A549 (cell line): ENCODE measurements around the gene EXOC3L2. TPM values are rescaled to one million over a fixed set of nuclear protein-coding genes. Genes with fewer than 3 reads are reported as not detected.

ENCODE experiments used
- ATAC-seq, 2 experiments: fragments of 200-7000 bp in 1 of 2; fragments of >200 bp in 1 of 2; cut with Nextera tagmentation in 1 of 2; cut with Tn5 transposase in 1 of 2; 3 replicates each; pipeline versions ENCODE4 v1.8.0 to v1.9.1; 2018 to 2020; ENCODE audit warnings: mild to moderate bottlenecking in 1 of 2, moderate library complexity in 1 of 2
- CTCF ChIA-PET: fragments of 300-600 bp; sonication (Branson Sonifier 250); formaldehyde crosslinking; extraction: SDS; loops from one replicate; lab custom pipeline; 2021; ENCODE audit warnings: antibody characterized with exemption, inconsistent platforms; lab: Yijun Ruan, JAX
- POLR2A ChIA-PET: fragments of 350-600 bp; formaldehyde crosslinking; extraction: SDS; loops from one replicate; lab custom pipeline; 2021; ENCODE audit warnings: antibody characterized with exemption, inconsistent platforms; lab: Yijun Ruan, JAX
- DNase-seq, 2 experiments: peaks; one replicate each; pipeline versions ENCODE4 v3.0.0 to v3.0.0-alpha.2; 2011 to 2016; ENCODE audit warnings: low read depth in 1 of 2, low spot score in 1 of 2
- FAIRE-seq: peaks from 2 replicates; lab custom pipeline; 2011; peaks lifted over from hg19 to GRCh38; lab: Jason Lieb, UNC
- H3K27ac ChIP-seq, 2 experiments: fragments of >200 bp; sonication (Bioruptor Twin); formaldehyde crosslinking; 3 replicates each; pipeline ENCODE4 v1.5.1; 2016 to 2017
- H3K4me1 ChIP-seq: fragments of >200 bp; sonication (Bioruptor Twin); formaldehyde crosslinking; 3 replicates; pipeline ENCODE4 v1.6.1; 2016
- H3K4me2 ChIP-seq: fragments of >200 bp; sonication (Bioruptor Twin); formaldehyde crosslinking; 3 replicates; pipeline ENCODE4 v1.6.1; 2016
- H3K4me3 ChIP-seq: fragments of >200 bp; sonication (Bioruptor Twin); formaldehyde crosslinking; 3 replicates; pipeline ENCODE4 v1.5.1; 2016
- H3K9me3 ChIP-seq: fragments of >200 bp; sonication (Bioruptor Twin); formaldehyde crosslinking; 3 replicates; pipeline ENCODE4 v1.6.1; 2016
- CBX2 ChIP-seq: fragments of 200-600 bp; sonication (generic); IDR thresholded peaks from 2 replicates; pipeline ENCODE4 v1.6.1; 2016; ENCODE audit warnings: low read depth, mild to moderate bottlenecking, borderline replicate concordance
- EP300 ChIP-seq, 2 experiments: fragments of >200 bp; sonication (Bioruptor Twin); formaldehyde crosslinking; IDR thresholded peaks; 2 replicates in 1 of 2; 3 replicates in 1 of 2; pipeline ENCODE4 v1.6.1; 2016 to 2017
- ESRRA ChIP-seq: fragments of 150-350 bp; IDR thresholded peaks from 2 replicates; pipeline ENCODE4 v1.6.1; 2014; ENCODE audit warnings: mild to moderate bottlenecking, low read length, borderline replicate concordance
- FOSL2 ChIP-seq, 2 experiments: fragments of 450-650 bp in 1 of 2; fragments of >200 bp in 1 of 2; sonication (Bioruptor Twin) in 1 of 2; formaldehyde crosslinking; IDR thresholded peaks; 2 replicates each; pipeline versions ENCODE4 v1.5.0 to v1.6.1; 2016 to 2020; ENCODE audit warnings: mild to moderate bottlenecking in 1 of 2, moderate library complexity in 1 of 2
- GATA3 ChIP-seq: IDR thresholded peaks from 2 replicates; pipeline ENCODE4 v1.6.1; 2012; ENCODE audit warnings: borderline replicate concordance
- HOXB13 ChIP-seq: fragments of 250-450 bp; sonication (Bioruptor Pico); IDR thresholded peaks from 2 replicates; pipeline ENCODE4 v1.5.0; 2020; ENCODE audit warnings: low read depth, mild to moderate bottlenecking, moderate library complexity
- JUN ChIP-seq, 2 experiments: fragments of >200 bp; sonication (Bioruptor Twin); formaldehyde crosslinking; IDR thresholded peaks; 2 replicates in 1 of 2; 3 replicates in 1 of 2; pipeline ENCODE4 v1.6.1; 2016 to 2017
- KDM1A ChIP-seq: fragments of 200-600 bp; sonication (generic); IDR thresholded peaks from 2 replicates; pipeline ENCODE4 v1.6.1; 2016; ENCODE audit warnings: low read depth, mild to moderate bottlenecking
- MAFK ChIP-seq: fragments of 450-650 bp; IDR thresholded peaks from 2 replicates; pipeline ENCODE4 v1.6.1; 2014; ENCODE audit not compliant: partially characterized antibody
- PHF8 ChIP-seq: fragments of 200-600 bp; sonication (generic); IDR thresholded peaks from 2 replicates; pipeline ENCODE4 v1.6.1; 2016; ENCODE audit warnings: low read depth, mild to moderate bottlenecking, antibody characterized with exemption, moderate library complexity, borderline replicate concordance
- POLR2A ChIP-seq: IDR thresholded peaks from 2 replicates; pipeline ENCODE4 v1.6.1; 2012; ENCODE audit warnings: mild to moderate bottlenecking, low read length
- POLR2AphosphoS2 ChIP-seq: conservative IDR thresholded peaks from 2 replicates; pipeline ENCODE4 v1.6.1; 2012; ENCODE audit warnings: low read length, improper control_type of control experiment, inconsistent platforms
- RFX5 ChIP-seq: fragments of 450-650 bp; IDR thresholded peaks from 2 replicates; pipeline ENCODE4 v1.7.1; 2014; ENCODE audit warnings: antibody characterized with exemption, mild to moderate bottlenecking, moderate library complexity
- RNF2 ChIP-seq: fragments of 200-600 bp; sonication (generic); IDR thresholded peaks from 2 replicates; pipeline ENCODE4 v1.6.1; 2016; ENCODE audit warnings: low read depth, mild to moderate bottlenecking, antibody characterized with exemption, moderate library complexity, borderline replicate concordance
- TFCP2L1 ChIP-seq: fragments of 250-450 bp; sonication (Bioruptor Pico); IDR thresholded peaks from 2 replicates; pipeline ENCODE4 v1.5.0; 2021; ENCODE audit warnings: mild to moderate bottlenecking
- TP53 ChIP-seq: fragments of 250-450 bp; sonication (Bioruptor Pico); IDR thresholded peaks from 2 replicates; pipeline ENCODE4 v1.5.0; 2021; ENCODE audit warnings: mild to moderate bottlenecking, moderate library complexity
- ZNF302 ChIP-seq: fragments of 250-450 bp; sonication (Bioruptor Pico); IDR thresholded peaks from 2 replicates; pipeline ENCODE4 v1.9.0; 2021; ENCODE audit warnings: inconsistent platforms, mild to moderate bottlenecking, moderate library complexity
- WGBS: methylation state at CpG from one replicate; pipeline ENCODE4 v1.1.6; 2017; ENCODE audit errors: missing lambda C conversion rate; 5-methylcytosine and 5-hydroxymethylcytosine counted together
- polyA plus RNA-seq, 4 experiments: library from polyadenylated mRNA; depleted of rRNA in 3 of 4; stranded (reverse); fragments of >200 nt; fragmentation: RNase III in 1 of 4; extraction: RNeasy Plus Mini Kit Qiagen cat#74134 plus additional on column Dnase treatment in 1 of 4; gene quantifications; 2 replicates in 3 of 4; 3 replicates in 1 of 4; pipeline ENCODE4 v1.2.3, GENCODE V29; 2011 to 2017
- TF ChIP-seq, protein P1 (sequence below): fragments of >200 bp; sonication (Bioruptor Twin); formaldehyde crosslinking; IDR thresholded peaks from 3 replicates; pipeline ENCODE4 v1.6.1; 2016
- TF ChIP-seq, protein P2 (sequence below): fragments of 150-350 bp; IDR thresholded peaks from 2 replicates; pipeline ENCODE4 v1.6.1; 2014; ENCODE audit warnings: low read depth, mild to moderate bottlenecking, low read length
- TF ChIP-seq, protein P3 (sequence below): fragments of 250-450 bp; sonication (Bioruptor Pico); IDR thresholded peaks from 2 replicates; pipeline ENCODE4 v1.5.0; 2020; ENCODE audit warnings: low read depth, mild to moderate bottlenecking, moderate library complexity
- TF ChIP-seq, protein P4 (sequence below): fragments of 200-600 bp; sonication (generic); IDR thresholded peaks from 2 replicates; pipeline ENCODE4 v1.6.1; 2016; ENCODE audit warnings: antibody characterized with exemption, mild to moderate bottlenecking, moderate library complexity
- TF ChIP-seq, protein P5 (sequence below): IDR thresholded peaks from 2 replicates; pipeline ENCODE4 v1.6.1; 2012
- TF ChIP-seq, protein P6 (sequence below): fragments of >200 bp; sonication (Bioruptor Twin); formaldehyde crosslinking; IDR thresholded peaks from 2 replicates; pipeline ENCODE4 v1.6.1; 2016

The EXOC3L2 gene
- polyA plus RNA-seq, 2 of the 4 experiments (the other 2 are of a cell fraction): 0.16 to 0.50 TPM

DNA sequence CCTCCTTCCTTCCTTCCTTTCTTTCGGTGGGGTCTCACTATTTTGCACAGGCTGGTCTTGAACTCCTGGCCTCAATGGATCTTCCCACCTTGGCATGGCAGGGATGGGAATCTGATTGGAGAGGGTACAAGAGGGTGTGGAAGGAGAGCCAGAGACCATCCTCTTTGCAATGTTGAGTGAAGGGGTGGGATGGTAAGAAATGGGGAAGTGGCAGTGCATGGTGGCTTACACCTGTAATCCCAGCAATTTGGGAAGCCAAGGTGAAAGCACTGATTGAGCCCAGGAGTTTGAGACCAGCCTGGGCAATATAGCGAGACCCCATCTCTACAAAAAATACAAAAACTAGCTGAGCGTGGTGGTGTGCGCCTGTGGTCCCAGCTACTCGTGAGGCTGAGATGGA is 61.1 kb downstream of the EXOC3L2 start:
- 88% methylated on average over 5 of the region's 5 CpGs for WGBS
- DNase-seq: no peak
- H3K4me3 ChIP-seq: no peak overlapping the region
- peaks cover 6% of the 10 kb centered on the region; the same call in 1 of the 3 replicates for H3K4me1 ChIP-seq
- no peaks in the 10 kb centered on the region for H3K9me3 ChIP-seq
- H3K4me2 ChIP-seq: no peak overlapping the region
- FAIRE-seq: no peak
- ChIA-PET POLR2A (interaction anchor here (0.6 kb wide), 1 partner anchor 1009 kb away, joined by 4 read pairs; no protein-coding TSS in a partner anchor), CTCF (interaction anchor here (0.6 to 1.8 kb wide), 2 partner anchors 12 to 20 kb away, joined by 3 to 4 read pairs; no protein-coding TSS in a partner anchor)
- ATAC-seq: no peak
- no peak overlapping the region for H3K27ac ChIP-seq
- TF ChIP-seq, protein P1, sequence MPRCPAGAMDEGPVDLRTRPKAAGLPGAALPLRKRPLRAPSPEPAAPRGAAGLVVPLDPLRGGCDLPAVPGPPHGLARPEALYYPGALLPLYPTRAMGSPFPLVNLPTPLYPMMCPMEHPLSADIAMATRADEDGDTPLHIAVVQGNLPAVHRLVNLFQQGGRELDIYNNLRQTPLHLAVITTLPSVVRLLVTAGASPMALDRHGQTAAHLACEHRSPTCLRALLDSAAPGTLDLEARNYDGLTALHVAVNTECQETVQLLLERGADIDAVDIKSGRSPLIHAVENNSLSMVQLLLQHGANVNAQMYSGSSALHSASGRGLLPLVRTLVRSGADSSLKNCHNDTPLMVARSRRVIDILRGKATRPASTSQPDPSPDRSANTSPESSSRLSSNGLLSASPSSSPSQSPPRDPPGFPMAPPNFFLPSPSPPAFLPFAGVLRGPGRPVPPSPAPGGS: no peak
- TF ChIP-seq TP53 (no peak), ESRRA (no peak), MAFK (no peak), RNF2 (no peak), ZNF302 (CRISPR knock-in tag) (no peak), POLR2AphosphoS2 (no peak), TFCP2L1 (CRISPR knock-in tag) (no peak), FOSL2 (IDR thresholded peaks at IDR 0.05) (no peak), FOSL2 (CRISPR knock-in tag; IDR thresholded peaks at IDR 0.05) (no peak), CBX2 (no peak), RFX5 (no peak)
- TF ChIP-seq, protein P2, sequence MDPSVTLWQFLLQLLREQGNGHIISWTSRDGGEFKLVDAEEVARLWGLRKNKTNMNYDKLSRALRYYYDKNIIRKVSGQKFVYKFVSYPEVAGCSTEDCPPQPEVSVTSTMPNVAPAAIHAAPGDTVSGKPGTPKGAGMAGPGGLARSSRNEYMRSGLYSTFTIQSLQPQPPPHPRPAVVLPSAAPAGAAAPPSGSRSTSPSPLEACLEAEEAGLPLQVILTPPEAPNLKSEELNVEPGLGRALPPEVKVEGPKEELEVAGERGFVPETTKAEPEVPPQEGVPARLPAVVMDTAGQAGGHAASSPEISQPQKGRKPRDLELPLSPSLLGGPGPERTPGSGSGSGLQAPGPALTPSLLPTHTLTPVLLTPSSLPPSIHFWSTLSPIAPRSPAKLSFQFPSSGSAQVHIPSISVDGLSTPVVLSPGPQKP: no peak
- TF ChIP-seq, protein P3, sequence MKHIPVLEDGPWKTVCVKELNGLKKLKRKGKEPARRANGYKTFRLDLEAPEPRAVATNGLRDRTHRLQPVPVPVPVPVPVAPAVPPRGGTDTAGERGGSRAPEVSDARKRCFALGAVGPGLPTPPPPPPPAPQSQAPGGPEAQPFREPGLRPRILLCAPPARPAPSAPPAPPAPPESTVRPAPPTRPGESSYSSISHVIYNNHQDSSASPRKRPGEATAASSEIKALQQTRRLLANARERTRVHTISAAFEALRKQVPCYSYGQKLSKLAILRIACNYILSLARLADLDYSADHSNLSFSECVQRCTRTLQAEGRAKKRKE: no peak

DNA sequence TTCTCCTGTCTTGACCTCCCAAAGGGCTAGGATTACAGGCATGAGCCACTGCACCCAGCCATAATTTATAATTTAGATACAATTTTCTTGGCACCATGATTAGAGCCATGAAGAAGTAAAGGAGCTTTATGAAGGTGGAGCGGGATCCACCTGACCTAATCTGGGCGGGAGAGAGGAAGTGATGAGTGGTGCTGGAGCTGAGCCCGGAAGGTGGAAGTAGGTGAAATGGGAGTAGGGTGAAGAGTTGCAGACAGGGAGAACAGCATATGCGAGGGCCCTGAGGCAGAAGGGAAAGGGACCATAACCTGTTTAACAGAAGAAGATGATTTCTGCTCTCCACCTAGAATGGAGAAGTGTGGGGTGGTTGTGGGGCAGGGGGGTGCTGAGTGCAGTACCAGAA is 62.4 kb downstream of the EXOC3L2 start:
- WGBS: 85% methylated on average over 4 of the region's 4 CpGs
- peaks cover 6% of the 10 kb centered on the region; the same call in 1 of the 3 replicates for H3K4me1 ChIP-seq
- CTCF ChIA-PET: interaction anchor here (0.7 to 2.1 kb wide), 10 partner anchors 10 to 303 kb away, joined by 3 to 8 read pairs (median 4); no protein-coding TSS in a partner anchor
- DNase-seq (no peak), ATAC-seq (no peak)
- H3K4me2 ChIP-seq: no peak overlapping the region
- H3K9me3 ChIP-seq: no peaks in the 10 kb centered on the region
- TF ChIP-seq ZNF302 (CRISPR knock-in tag): no peak
- TF ChIP-seq GATA3: no peak
- TF ChIP-seq, protein P4, sequence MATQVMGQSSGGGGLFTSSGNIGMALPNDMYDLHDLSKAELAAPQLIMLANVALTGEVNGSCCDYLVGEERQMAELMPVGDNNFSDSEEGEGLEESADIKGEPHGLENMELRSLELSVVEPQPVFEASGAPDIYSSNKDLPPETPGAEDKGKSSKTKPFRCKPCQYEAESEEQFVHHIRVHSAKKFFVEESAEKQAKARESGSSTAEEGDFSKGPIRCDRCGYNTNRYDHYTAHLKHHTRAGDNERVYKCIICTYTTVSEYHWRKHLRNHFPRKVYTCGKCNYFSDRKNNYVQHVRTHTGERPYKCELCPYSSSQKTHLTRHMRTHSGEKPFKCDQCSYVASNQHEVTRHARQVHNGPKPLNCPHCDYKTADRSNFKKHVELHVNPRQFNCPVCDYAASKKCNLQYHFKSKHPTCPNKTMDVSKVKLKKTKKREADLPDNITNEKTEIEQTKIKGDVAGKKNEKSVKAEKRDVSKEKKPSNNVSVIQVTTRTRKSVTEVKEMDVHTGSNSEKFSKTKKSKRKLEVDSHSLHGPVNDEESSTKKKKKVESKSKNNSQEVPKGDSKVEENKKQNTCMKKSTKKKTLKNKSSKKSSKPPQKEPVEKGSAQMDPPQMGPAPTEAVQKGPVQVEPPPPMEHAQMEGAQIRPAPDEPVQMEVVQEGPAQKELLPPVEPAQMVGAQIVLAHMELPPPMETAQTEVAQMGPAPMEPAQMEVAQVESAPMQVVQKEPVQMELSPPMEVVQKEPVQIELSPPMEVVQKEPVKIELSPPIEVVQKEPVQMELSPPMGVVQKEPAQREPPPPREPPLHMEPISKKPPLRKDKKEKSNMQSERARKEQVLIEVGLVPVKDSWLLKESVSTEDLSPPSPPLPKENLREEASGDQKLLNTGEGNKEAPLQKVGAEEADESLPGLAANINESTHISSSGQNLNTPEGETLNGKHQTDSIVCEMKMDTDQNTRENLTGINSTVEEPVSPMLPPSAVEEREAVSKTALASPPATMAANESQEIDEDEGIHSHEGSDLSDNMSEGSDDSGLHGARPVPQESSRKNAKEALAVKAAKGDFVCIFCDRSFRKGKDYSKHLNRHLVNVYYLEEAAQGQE: no peak
- TF ChIP-seq POLR2A: no peak
- TF ChIP-seq JUN (IDR thresholded peaks at IDR 0.05): no peak
- TF ChIP-seq, protein P5, sequence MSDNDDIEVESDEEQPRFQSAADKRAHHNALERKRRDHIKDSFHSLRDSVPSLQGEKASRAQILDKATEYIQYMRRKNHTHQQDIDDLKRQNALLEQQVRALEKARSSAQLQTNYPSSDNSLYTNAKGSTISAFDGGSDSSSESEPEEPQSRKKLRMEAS: no peak
- TF ChIP-seq, protein P1: no peak
- TF ChIP-seq HOXB13 (CRISPR knock-in tag): no peak
- no peak for TF ChIP-seq PHF8
- no peak for TF ChIP-seq KDM1A
- no peak for TF ChIP-seq CBX2
- TF ChIP-seq EP300 (IDR thresholded peaks at IDR 0.05): no peak
- TF ChIP-seq, protein P6, sequence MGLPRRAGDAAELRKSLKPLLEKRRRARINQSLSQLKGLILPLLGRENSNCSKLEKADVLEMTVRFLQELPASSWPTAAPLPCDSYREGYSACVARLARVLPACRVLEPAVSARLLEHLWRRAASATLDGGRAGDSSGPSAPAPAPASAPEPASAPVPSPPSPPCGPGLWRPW: no peak
- TF ChIP-seq, all 56 proteins: peak for 0
- Histone ChIP-seq H3K27ac (no peak overlapping the region), H3K4me3 (no peak overlapping the region)
- FAIRE-seq: no peak
- POLR2A ChIA-PET: interaction anchor here (1.4 kb wide), 1 partner anchor 144 kb away, joined by 6 read pairs; no protein-coding TSS in a partner anchor
